Liver (tissue), 9 donors: ENCODE data around the gene PALLD. TPM values are rescaled to one million over a fixed set of nuclear protein-coding genes. Genes with fewer than 3 reads are reported as not detected.

ENCODE experiments used
- DNase-seq: peaks from one replicate; pipeline ENCODE4 v3.0.0-alpha.2; 2017; ENCODE audit warnings: low spot score
- H3K27ac ChIP-seq, 2 donors: one replicate each; pipeline ENCODE4 v1.7.0; 2013; ENCODE audit warnings: inconsistent platforms in 2 of 2, low read length in 2 of 2, control low read depth in 1 of 2, low read depth in 1 of 2, mild to moderate bottlenecking in 1 of 2
- H3K27me3 ChIP-seq, 4 donors: one replicate each; pipeline versions ENCODE4 v1.6.1 to v1.7.0; 2013; ENCODE audit warnings: low read length in 3 of 4, inconsistent platforms in 1 of 4, mild to moderate bottlenecking in 1 of 4, moderate library complexity in 1 of 4; ENCODE audit not compliant: control insufficient read depth in 4 of 4, insufficient read depth in 4 of 4
- H3K36me3 ChIP-seq, 4 donors: one replicate each; pipeline versions ENCODE4 v1.6.1 to v1.7.0; 2013; ENCODE audit warnings: low read length in 3 of 4, mild to moderate bottlenecking in 3 of 4, low read depth in 1 of 4, moderate library complexity in 1 of 4; ENCODE audit not compliant: control insufficient read depth in 4 of 4, insufficient read depth in 3 of 4
- H3K4me1 ChIP-seq, 4 donors: one replicate each; pipeline versions ENCODE4 v1.6.1 to v1.7.0; 2013; ENCODE audit warnings: low read length in 3 of 4, mild to moderate bottlenecking in 3 of 4, moderate library complexity in 1 of 4; ENCODE audit not compliant: control insufficient read depth in 4 of 4, insufficient read depth in 4 of 4
- H3K4me3 ChIP-seq, 3 donors: one replicate each; pipeline versions ENCODE4 v1.6.1 to v1.7.0; 2013; ENCODE audit warnings: low read length in 3 of 3, control low read depth in 1 of 3, low read depth in 1 of 3, mild to moderate bottlenecking in 1 of 3
- H3K9ac ChIP-seq, 2 donors: one replicate each; pipeline ENCODE4 v1.7.0; 2013; ENCODE audit warnings: low read length in 2 of 2, mild to moderate bottlenecking in 2 of 2, moderate library complexity in 2 of 2, control low read depth in 1 of 2, low read depth in 1 of 2
- H3K9me3 ChIP-seq, 4 donors: one replicate each; pipeline versions ENCODE4 v1.6.1 to v1.7.0; 2013; ENCODE audit warnings: low read length in 3 of 4; ENCODE audit not compliant: control insufficient read depth in 4 of 4
- EGR1 ChIP-seq, 2 donors: IDR thresholded peaks; 2 replicates each; pipeline ENCODE4 v1.6.1; 2016 to 2018; ENCODE audit warnings: antibody characterized with exemption in 2 of 2, low read depth in 2 of 2
- FOXA1 ChIP-seq: IDR thresholded peaks from 2 replicates; pipeline ENCODE4 v1.6.1; 2016; ENCODE audit warnings: antibody characterized with exemption
- FOXA2 ChIP-seq: IDR thresholded peaks from 2 replicates; pipeline ENCODE4 v1.6.1; 2016; ENCODE audit warnings: antibody characterized with exemption
- GABPA ChIP-seq, 2 donors: IDR thresholded peaks in 1 of 2; conservative IDR thresholded peaks in 1 of 2; 2 replicates each; pipeline ENCODE4 v1.6.1; 2016; ENCODE audit warnings: antibody characterized with exemption in 2 of 2, mild to moderate bottlenecking in 1 of 2, moderate library complexity in 1 of 2
- HNF4A ChIP-seq, 2 donors: conservative IDR thresholded peaks; 2 replicates each; pipeline ENCODE4 v1.6.1; 2016; ENCODE audit warnings: antibody characterized with exemption in 2 of 2, mild to moderate bottlenecking in 2 of 2
- HNF4G ChIP-seq: IDR thresholded peaks from 2 replicates; pipeline ENCODE4 v1.6.1; 2016; ENCODE audit warnings: antibody characterized with exemption
- JUND ChIP-seq, 2 donors: IDR thresholded peaks; 2 replicates each; pipeline ENCODE4 v1.6.1; 2016; ENCODE audit warnings: antibody characterized with exemption in 2 of 2
- NR2F2 ChIP-seq: IDR thresholded peaks from 2 replicates; pipeline ENCODE4 v1.6.1; 2016; ENCODE audit warnings: antibody characterized with exemption
- RAD21 ChIP-seq, 2 donors: IDR thresholded peaks; 2 replicates each; pipeline ENCODE4 v1.6.1; 2016; ENCODE audit warnings: antibody characterized with exemption in 2 of 2, mild to moderate bottlenecking in 2 of 2
- RXRA ChIP-seq, 2 donors: IDR thresholded peaks; 2 replicates each; pipeline ENCODE4 v1.6.1; 2017 to 2018; ENCODE audit warnings: antibody characterized with exemption in 2 of 2, mild to moderate bottlenecking in 1 of 2
- SP1 ChIP-seq: IDR thresholded peaks from 2 replicates; pipeline ENCODE4 v1.6.1; 2018; ENCODE audit warnings: antibody characterized with exemption, mild to moderate bottlenecking
- TAF1 ChIP-seq: conservative IDR thresholded peaks from 2 replicates; pipeline ENCODE4 v1.6.1; 2016; ENCODE audit warnings: antibody characterized with exemption, mild to moderate bottlenecking
- YY1 ChIP-seq: IDR thresholded peaks from 2 replicates; pipeline ENCODE4 v1.6.1; 2016; ENCODE audit warnings: antibody characterized with exemption, mild to moderate bottlenecking
- WGBS: extraction: QIAGEN DNeasy Blood & Tissue Kit; methylation state at CpG from one replicate; pipeline ENCODE4 v1.1.7; 2013; 5-methylcytosine and 5-hydroxymethylcytosine counted together
- polyA plus RNA-seq, 2 donors: library from polyadenylated mRNA; stranded (reverse) in 1 of 2; unstranded in 1 of 2; fragments of 200-250 nt in 1 of 2; fragments of >200 nt in 1 of 2; fragmentation: Nextera tagmentation in 1 of 2; extraction: Ambion mirVana in 1 of 2; gene quantifications; one replicate each; pipeline versions ENCODE4 v1.2.1 to v1.2.3, GENCODE V29; 2013 to 2015
- total RNA-seq, 2 donors: library from RNA; depleted of rRNA; stranded (reverse); fragments of >200 nt; gene quantifications; one replicate each; pipeline ENCODE4 v1.2.3, GENCODE V29; 2014
- TF ChIP-seq, protein P1 (sequence below): fragments of 150-350 bp; IDR thresholded peaks from 2 replicates; pipeline ENCODE4 v1.5.1; 2017; ENCODE audit warnings: improper control_type of control experiment, low read depth, low read length; ENCODE audit not compliant: missing input control
- TF ChIP-seq, protein P2 (sequence below): IDR thresholded peaks from 2 replicates; pipeline ENCODE4 v1.6.1; 2016; ENCODE audit warnings: antibody characterized with exemption
- TF ChIP-seq, protein P3 (sequence below): IDR thresholded peaks from 2 replicates; pipeline ENCODE4 v1.6.1; 2016; ENCODE audit warnings: antibody characterized with exemption
- TF ChIP-seq, protein P4 (sequence below): IDR thresholded peaks from 2 replicates; pipeline ENCODE4 v1.6.1; 2016; ENCODE audit warnings: antibody characterized with exemption
- donor health status: healthy.
- donor health status: healthy.
- donor health status: healthy.
- donor health status: healthy.
- donor health status: healthy.

PALLD gene
- total and polyA plus RNA-seq, 4 donors: 9.0 to 26.3 (median 14.7) TPM

DNA sequence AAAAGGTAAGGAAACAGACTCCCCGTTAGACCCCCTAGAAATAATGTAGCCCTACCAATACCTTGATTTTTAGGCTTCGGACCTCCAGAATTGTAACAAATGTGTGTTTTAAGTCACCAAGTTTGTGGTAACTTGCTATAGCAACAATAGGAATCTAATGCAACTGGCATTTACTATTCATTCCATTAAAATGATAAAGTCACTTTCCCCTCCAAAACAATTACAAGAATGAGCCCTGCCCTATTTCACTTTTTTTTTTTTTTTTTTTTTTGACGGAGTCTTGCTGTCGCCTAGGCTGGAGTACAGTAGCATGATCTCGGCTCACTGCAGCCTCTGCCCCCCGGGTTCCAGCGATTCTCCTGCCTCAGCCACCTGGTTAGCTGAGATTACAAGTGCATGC, 13.0 kb upstream of the PALLD start:
- H3K4me3 ChIP-seq: no peak overlapping the region
- no peaks in the 10 kb centered on the region for H3K36me3 ChIP-seq
- peaks cover 8 to 23% (median 13%) of the 10 kb centered on the region in 4 donors for H3K4me1 ChIP-seq
- no peak overlapping the region for H3K9ac ChIP-seq
- no peaks in the 10 kb centered on the region for H3K9me3 ChIP-seq
- no peaks in the 10 kb centered on the region for H3K27me3 ChIP-seq
- no peak for DNase-seq
- H3K27ac ChIP-seq: no peak overlapping the region
- WGBS: 95% methylated on average over 7 of the region's 7 CpGs
- TF ChIP-seq YY1 (no peak), HNF4G (no peak), JUND (IDR thresholded peaks at IDR 0.05) (no peak), RXRA (IDR thresholded peaks at IDR 0.05) (no peak), RAD21 (IDR thresholded peaks at IDR 0.05) (no peak), TAF1 (no peak)

DNA sequence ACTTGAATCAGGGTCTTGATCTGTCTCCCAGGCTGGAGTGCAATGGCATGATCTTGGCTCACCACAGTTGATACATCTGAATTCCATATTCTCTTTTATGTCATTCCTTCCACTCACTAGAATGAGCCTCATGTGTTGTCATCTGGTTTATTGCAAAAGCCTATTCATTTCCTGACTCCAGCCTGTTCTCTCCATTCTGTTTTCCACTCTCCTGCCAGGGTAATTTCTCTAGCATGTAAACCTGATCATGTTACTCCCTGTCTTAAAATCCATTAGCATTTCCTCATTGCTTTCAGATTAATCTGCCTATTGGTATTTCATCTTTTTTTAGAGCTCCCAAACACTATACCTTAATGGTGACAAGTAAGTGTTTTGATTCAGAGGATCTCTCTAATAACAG, 12.2 kb upstream of the PALLD start:
- H3K27me3 ChIP-seq: no peaks in the 10 kb centered on the region
- no peak overlapping the region for H3K9ac ChIP-seq
- no peaks in the 10 kb centered on the region for H3K9me3 ChIP-seq
- TF ChIP-seq GABPA (IDR thresholded peaks at IDR 0.05 in 1 of 2, conservative IDR thresholded peaks at IDR 0.05 in 1 of 2): no peak
- no peak for TF ChIP-seq FOXA1
- no peak for TF ChIP-seq FOXA2
- TF ChIP-seq, protein P1, sequence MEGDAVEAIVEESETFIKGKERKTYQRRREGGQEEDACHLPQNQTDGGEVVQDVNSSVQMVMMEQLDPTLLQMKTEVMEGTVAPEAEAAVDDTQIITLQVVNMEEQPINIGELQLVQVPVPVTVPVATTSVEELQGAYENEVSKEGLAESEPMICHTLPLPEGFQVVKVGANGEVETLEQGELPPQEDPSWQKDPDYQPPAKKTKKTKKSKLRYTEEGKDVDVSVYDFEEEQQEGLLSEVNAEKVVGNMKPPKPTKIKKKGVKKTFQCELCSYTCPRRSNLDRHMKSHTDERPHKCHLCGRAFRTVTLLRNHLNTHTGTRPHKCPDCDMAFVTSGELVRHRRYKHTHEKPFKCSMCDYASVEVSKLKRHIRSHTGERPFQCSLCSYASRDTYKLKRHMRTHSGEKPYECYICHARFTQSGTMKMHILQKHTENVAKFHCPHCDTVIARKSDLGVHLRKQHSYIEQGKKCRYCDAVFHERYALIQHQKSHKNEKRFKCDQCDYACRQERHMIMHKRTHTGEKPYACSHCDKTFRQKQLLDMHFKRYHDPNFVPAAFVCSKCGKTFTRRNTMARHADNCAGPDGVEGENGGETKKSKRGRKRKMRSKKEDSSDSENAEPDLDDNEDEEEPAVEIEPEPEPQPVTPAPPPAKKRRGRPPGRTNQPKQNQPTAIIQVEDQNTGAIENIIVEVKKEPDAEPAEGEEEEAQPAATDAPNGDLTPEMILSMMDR: no peak
- no peak for TF ChIP-seq HNF4G
- no peak for TF ChIP-seq TAF1
- TF ChIP-seq, protein P2, sequence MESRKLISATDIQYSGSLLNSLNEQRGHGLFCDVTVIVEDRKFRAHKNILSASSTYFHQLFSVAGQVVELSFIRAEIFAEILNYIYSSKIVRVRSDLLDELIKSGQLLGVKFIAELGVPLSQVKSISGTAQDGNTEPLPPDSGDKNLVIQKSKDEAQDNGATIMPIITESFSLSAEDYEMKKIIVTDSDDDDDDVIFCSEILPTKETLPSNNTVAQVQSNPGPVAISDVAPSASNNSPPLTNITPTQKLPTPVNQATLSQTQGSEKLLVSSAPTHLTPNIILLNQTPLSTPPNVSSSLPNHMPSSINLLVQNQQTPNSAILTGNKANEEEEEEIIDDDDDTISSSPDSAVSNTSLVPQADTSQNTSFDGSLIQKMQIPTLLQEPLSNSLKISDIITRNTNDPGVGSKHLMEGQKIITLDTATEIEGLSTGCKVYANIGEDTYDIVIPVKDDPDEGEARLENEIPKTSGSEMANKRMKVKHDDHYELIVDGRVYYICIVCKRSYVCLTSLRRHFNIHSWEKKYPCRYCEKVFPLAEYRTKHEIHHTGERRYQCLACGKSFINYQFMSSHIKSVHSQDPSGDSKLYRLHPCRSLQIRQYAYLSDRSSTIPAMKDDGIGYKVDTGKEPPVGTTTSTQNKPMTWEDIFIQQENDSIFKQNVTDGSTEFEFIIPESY: no peak
- DNase-seq: no peak
- H3K27ac ChIP-seq: no peak overlapping the region
- peaks cover 9 to 21% (median 15%) of the 10 kb centered on the region in 4 donors for H3K4me1 ChIP-seq
- H3K36me3 ChIP-seq: no peaks in the 10 kb centered on the region
- no peak overlapping the region for H3K4me3 ChIP-seq

DNA sequence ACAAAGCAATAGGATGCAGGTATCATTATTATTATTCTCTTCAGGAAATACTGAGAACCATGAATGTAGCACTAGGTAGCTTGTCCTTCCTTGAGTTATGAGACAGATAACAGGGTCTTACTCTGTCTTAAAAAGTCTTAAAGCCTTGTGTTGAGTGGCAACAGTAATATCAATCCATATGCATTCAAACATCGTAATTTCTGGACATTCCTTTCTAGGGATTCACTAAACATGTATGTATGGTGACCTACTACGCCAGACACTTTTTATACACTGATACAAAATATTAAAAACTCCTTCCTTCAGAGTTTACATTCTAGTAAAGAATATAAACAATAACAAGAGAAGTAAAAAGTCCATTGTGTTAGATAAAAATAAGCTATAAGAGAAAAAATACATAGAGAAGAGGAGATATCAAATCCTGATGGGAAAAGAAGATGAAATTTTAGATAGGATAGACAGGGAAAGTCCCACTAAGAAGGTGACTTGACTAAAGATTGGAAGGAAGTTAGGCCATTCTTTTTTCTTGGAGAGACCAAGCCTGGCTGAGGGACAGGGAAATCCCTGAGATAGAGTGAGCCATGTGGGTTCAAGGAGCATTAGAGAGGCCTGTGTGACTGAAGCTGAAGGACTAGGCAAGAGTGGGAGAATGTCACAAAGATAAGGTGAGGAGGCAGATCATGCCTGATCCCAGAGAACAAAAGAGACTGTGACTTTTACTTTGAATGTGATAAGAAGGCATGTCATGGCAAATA, 11.5 kb upstream of the PALLD start:
- TF ChIP-seq, protein P3, sequence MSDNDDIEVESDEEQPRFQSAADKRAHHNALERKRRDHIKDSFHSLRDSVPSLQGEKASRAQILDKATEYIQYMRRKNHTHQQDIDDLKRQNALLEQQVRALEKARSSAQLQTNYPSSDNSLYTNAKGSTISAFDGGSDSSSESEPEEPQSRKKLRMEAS: no peak
- TF ChIP-seq NR2F2: no peak
- TF ChIP-seq, protein P1: no peak
- TF ChIP-seq RXRA (IDR thresholded peaks at IDR 0.05): no peak
- no peak for TF ChIP-seq FOXA1
- no peak for TF ChIP-seq RAD21 (IDR thresholded peaks at IDR 0.05)
- TF ChIP-seq JUND (IDR thresholded peaks at IDR 0.05): no peak
- no peak for TF ChIP-seq FOXA2
- TF ChIP-seq TAF1: no peak
- no peak for TF ChIP-seq GABPA (IDR thresholded peaks at IDR 0.05 in 1 of 2, conservative IDR thresholded peaks at IDR 0.05 in 1 of 2)
- TF ChIP-seq, protein P4, sequence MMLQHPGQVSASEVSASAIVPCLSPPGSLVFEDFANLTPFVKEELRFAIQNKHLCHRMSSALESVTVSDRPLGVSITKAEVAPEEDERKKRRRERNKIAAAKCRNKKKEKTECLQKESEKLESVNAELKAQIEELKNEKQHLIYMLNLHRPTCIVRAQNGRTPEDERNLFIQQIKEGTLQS: no peak
- TF ChIP-seq HNF4A (conservative IDR thresholded peaks at IDR 0.05): no peak
- no peak for TF ChIP-seq SP1
- TF ChIP-seq YY1: no peak
- TF ChIP-seq HNF4G: no peak
- no peak for TF ChIP-seq EGR1 (IDR thresholded peaks at IDR 0.05; ENCODE audit: low read depth in 2 of 2)
- Histone ChIP-seq H3K9ac (no peak overlapping the region), H3K4me1 (peaks cover 9 to 21% (median 15%) of the 10 kb centered on the region in 4 donors), H3K27me3 (no peaks in the 10 kb centered on the region), H3K27ac (no peak overlapping the region), H3K9me3 (no peaks in the 10 kb centered on the region), H3K36me3 (no peaks in the 10 kb centered on the region), H3K4me3 (no peak overlapping the region)
- DNase-seq: no peak
- WGBS: 96% methylated on average over 2 of the region's 2 CpGs
